Activated CD8-positive, alpha-beta memory T cell treated with anti-CD3 and anti-CD28 coated beads, Interleukin-2, amount 50 U/mL, for 1 hour (primary cell): ENCODE results near the gene FANCC.
"Not testable (repeated sequence)": the region's sequence is repeated elsewhere in the genome, so short reads cannot be mapped to it uniquely, and the experiment has no call there.

Experiments
- DNase-seq: peaks from one replicate; pipeline ENCODE4 v3.0.0-alpha.2; 2020; ENCODE audit errors: extremely low read depth

The FANCC gene

GRCh38 chr9:95280745-95281144, 36.8 kb downstream of the FANCC start:
- no peak for DNase-seq

- no peak for DNase-seq
These were observed 40.0 kb downstream of the FANCC start for GRCh38 chr9:95277509-95277908.

GRCh38 chr9:95276395-95276954, 41.0 kb downstream of the FANCC start:
- no peak for DNase-seq

- not testable (repeated sequence) for DNase-seq
These were observed 43.3 kb downstream of the FANCC start for GRCh38 chr9:95274160-95274559.

GRCh38 chr9:95273369-95274022, 44.0 kb downstream of the FANCC start:
- no peak for DNase-seq

GRCh38 chr9:95272830-95273229, 44.7 kb downstream of the FANCC start:
- DNase-seq = no peak

GRCh38 chr9:95270790-95271189, 46.7 kb downstream of the FANCC start:
- no peak for DNase-seq

GRCh38 chr9:95269803-95270773, 47.4 kb downstream of the FANCC start:
- DNase-seq = not testable (repeated sequence)

GRCh38 chr9:95268681-95269080, 48.8 kb downstream of the FANCC start:
- no peak for DNase-seq

GRCh38 chr9:95266649-95267048, 50.9 kb downstream of the FANCC start:
- DNase-seq = no peak

GRCh38 chr9:95265960-95266359, 51.5 kb downstream of the FANCC start:
- no peak for DNase-seq

- no peak for DNase-seq
These were observed 52.4 kb downstream of the FANCC start for GRCh38 chr9:95264954-95265615.

- no peak for DNase-seq
These were observed 55.6 kb downstream of the FANCC start for GRCh38 chr9:95261890-95262289.

GRCh38 chr9:95250462-95251221, 66.9 kb downstream of the FANCC start:
- no peak for DNase-seq

- DNase-seq = no peak
These were observed 67.5 kb downstream of the FANCC start for GRCh38 chr9:95249986-95250385.

- DNase-seq = no peak
These were observed 71.0 kb downstream of the FANCC start for GRCh38 chr9:95246547-95246946.

- no peak for DNase-seq
These were observed 74.9 kb downstream of the FANCC start for GRCh38 chr9:95242613-95243012.

- no peak for DNase-seq
These were observed 78.4 kb downstream of the FANCC start for GRCh38 chr9:95239071-95239470.

GRCh38 chr9:95237336-95237735, 80.2 kb downstream of the FANCC start:
- no peak for DNase-seq

- DNase-seq = no peak
These were observed 87.5 kb downstream of the FANCC start for GRCh38 chr9:95230046-95230445.

- DNase-seq = no peak
These were observed 88.1 kb downstream of the FANCC start for GRCh38 chr9:95229230-95229915.
